GM19025 (cell line): ENCODE measurements around the gene PPP6R1.

Experiments used
- ATAC-seq: cut with Tn5 transposase; IDR thresholded peaks from one replicate; pipeline ENCODE4 v1.9.1; 2021; ENCODE audit warnings: mild to moderate bottlenecking, low read depth, moderate library complexity; ENCODE audit not compliant: unreplicated experiment

PPP6R1 gene

GRCh38 chr19:55261671-55262126, 2.9 kb upstream of the PPP6R1 start:
- no peak for ATAC-seq

- ATAC-seq = no peak
These were observed 858 bp upstream of the PPP6R1 start for GRCh38 chr19:55259540-55260210.

- ATAC-seq = peak; percentile 4
These were observed 365 bp downstream of the PPP6R1 start for GRCh38 chr19:55258476-55258827.

- ATAC-seq = no peak
These were observed 1.1 kb downstream of the PPP6R1 start for GRCh38 chr19:55257461-55258420.

- ATAC-seq = no peak
These were observed 2.0 kb downstream of the PPP6R1 start for GRCh38 chr19:55256562-55257460.

- no peak for ATAC-seq
These were observed 3.0 kb downstream of the PPP6R1 start for GRCh38 chr19:55255618-55256423.

GRCh38 chr19:55254625-55254977, 4.2 kb downstream of the PPP6R1 start:
- ATAC-seq = no peak

GRCh38 chr19:55253842-55254624, 4.8 kb downstream of the PPP6R1 start:
- ATAC-seq = peak; percentile 37

- no peak for ATAC-seq
These were observed 5.8 kb downstream of the PPP6R1 start for GRCh38 chr19:55252760-55253663.

- no peak for ATAC-seq
These were observed 7.3 kb downstream of the PPP6R1 start for GRCh38 chr19:55251341-55252081.

- no peak for ATAC-seq
These were observed 8.4 kb downstream of the PPP6R1 start for GRCh38 chr19:55250262-55251036.

- no peak for ATAC-seq
These were observed 9.0 kb downstream of the PPP6R1 start for GRCh38 chr19:55249841-55250240.

GRCh38 chr19:55248704-55249103, 10.1 kb downstream of the PPP6R1 start:
- ATAC-seq = no peak

- ATAC-seq = no peak
These were observed 10.6 kb downstream of the PPP6R1 start for GRCh38 chr19:55248166-55248675.

GRCh38 chr19:55247621-55248099, 11.2 kb downstream of the PPP6R1 start:
- ATAC-seq = no peak
